Measurements from ENCODE around the gene GCHFR. TPM values are rescaled to one million over a fixed set of nuclear protein-coding genes. Genes with fewer than 3 reads are reported as not detected.
A peak's percentile ranks its signal among the peaks of the same experiment; 100 is the strongest.

GCHFR gene
- total RNA-seq, 1 experiment from 2014 or later = 59.2 TPM

GRCh38 chr15:40737048-40737447 is 26.8 kb upstream of the GCHFR start:
- ChIA-PET CTCF (no interaction called here), POLR2A (no interaction called here)

GRCh38 chr15:40739047-40739446 is 24.8 kb upstream of the GCHFR start:
- H3K4me1 Mint-ChIP-seq (ENCODE audit: low read depth, unreplicated experiment) = no peaks in the 10 kb centered on the region
- no peak for TF ChIP-seq CTCF (IDR thresholded peaks at IDR 0.05; ENCODE audit: insufficient read depth in 1 of 2, low read depth in 1 of 2, low read length in 1 of 2, severe bottlenecking in 1 of 2, unreplicated experiment in 1 of 2)
- peaks cover 1% of the 10 kb centered on the region; the same call in 1 of the 2 replicates for H3K36me3 ChIP-seq (ENCODE audit: control insufficient read depth, insufficient read depth, low read length)
- CTCF ChIA-PET = interaction anchor here (1.5 kb wide), 1 partner anchor 174 kb away, joined by 4 read pairs; the partner anchor contains the start of gene CCDC32
- no peak overlapping the region for H3K4me3 Mint-ChIP-seq (ENCODE audit: unreplicated experiment)
- H3K27ac Mint-ChIP-seq (ENCODE audit: unreplicated experiment) = no peak overlapping the region
- H3K36me3 Mint-ChIP-seq (ENCODE audit: insufficient read depth, unreplicated experiment) = peaks cover 53% of the 10 kb centered on the region
- H3K9me3 Mint-ChIP-seq (ENCODE audit: unreplicated experiment) = no peaks in the 10 kb centered on the region
- no peak overlapping the region for H3K4me3 ChIP-seq (ENCODE audit: low read depth, low read length)
- POLR2A ChIA-PET = no interaction called here
- H3K9me3 ChIP-seq = no peaks in the 10 kb centered on the region
- H3K4me1 ChIP-seq = no peaks in the 10 kb centered on the region
- peak in 1 of 2 experiments; percentile 3 for DNase-seq
- no peaks in the 10 kb centered on the region for H3K27me3 ChIP-seq (replicated peaks; ENCODE audit: control insufficient read depth, insufficient read depth, low read length)
- intact Hi-C loops (cut with micrococcal nuclease; ENCODE audit: unreplicated experiment) = no loop called here
- H3K27me3 Mint-ChIP-seq (ENCODE audit: insufficient read depth, unreplicated experiment) = no peaks in the 10 kb centered on the region
- no TSS peak for BruUV-seq (replicated peaks)

More at GRCh38 chr15:40737048-40737447, 26.8 kb upstream of the GCHFR start:
- TF ChIP-seq CTCF (IDR thresholded peaks at IDR 0.05; ENCODE audit: insufficient read depth in 1 of 2, low read depth in 1 of 2, low read length in 1 of 2, severe bottlenecking in 1 of 2, unreplicated experiment in 1 of 2) = no peak
- no peaks in the 10 kb centered on the region for H3K27me3 ChIP-seq (replicated peaks; ENCODE audit: control insufficient read depth, insufficient read depth, low read length)
- H3K36me3 Mint-ChIP-seq (ENCODE audit: insufficient read depth, unreplicated experiment) = peaks cover 46% of the 10 kb centered on the region
- H3K9me3 Mint-ChIP-seq (ENCODE audit: unreplicated experiment) = no peaks in the 10 kb centered on the region
- H3K36me3 ChIP-seq (ENCODE audit: control insufficient read depth, insufficient read depth, low read length) = peaks cover 1% of the 10 kb centered on the region
- no TSS peak for BruUV-seq (replicated peaks)
- DNase-seq = no peak
- no peaks in the 10 kb centered on the region for H3K9me3 ChIP-seq
- H3K4me1 Mint-ChIP-seq (ENCODE audit: low read depth, unreplicated experiment) = no peaks in the 10 kb centered on the region
- no peak overlapping the region for H3K4me3 Mint-ChIP-seq (ENCODE audit: unreplicated experiment)
- H3K4me1 ChIP-seq = no peaks in the 10 kb centered on the region
- no peaks in the 10 kb centered on the region for H3K27me3 Mint-ChIP-seq (ENCODE audit: insufficient read depth, unreplicated experiment)
- H3K4me3 ChIP-seq (ENCODE audit: low read depth, low read length) = no peak overlapping the region
- no peak overlapping the region for H3K27ac Mint-ChIP-seq (ENCODE audit: unreplicated experiment)
- intact Hi-C loops (cut with micrococcal nuclease; ENCODE audit: unreplicated experiment) = no loop called here

- TF ChIP-seq CTCF (IDR thresholded peaks at IDR 0.05; ENCODE audit: insufficient read depth in 1 of 2, low read depth in 1 of 2, low read length in 1 of 2, severe bottlenecking in 1 of 2, unreplicated experiment in 1 of 2) = no peak
- peaks cover 2% of the 10 kb centered on the region; the same call in 1 of the 2 replicates for H3K36me3 ChIP-seq (ENCODE audit: control insufficient read depth, insufficient read depth, low read length)
These were observed 24.0 kb upstream of the GCHFR start for GRCh38 chr15:40739854-40740253.

More at GRCh38 chr15:40739854-40740253, 24.0 kb upstream of the GCHFR start:
- Mint-ChIP-seq H3K4me1 (ENCODE audit: low read depth, unreplicated experiment) (no peaks in the 10 kb centered on the region), H3K9me3 (ENCODE audit: unreplicated experiment) (no peaks in the 10 kb centered on the region), H3K36me3 (ENCODE audit: insufficient read depth, unreplicated experiment) (peaks cover 51% of the 10 kb centered on the region), H3K4me3 (ENCODE audit: unreplicated experiment) (no peak overlapping the region), H3K27me3 (ENCODE audit: insufficient read depth, unreplicated experiment) (no peaks in the 10 kb centered on the region), H3K27ac (ENCODE audit: unreplicated experiment) (no peak overlapping the region)
- no TSS peak for BruUV-seq (replicated peaks)
- Histone ChIP-seq H3K4me3 (ENCODE audit: low read depth, low read length) (no peak overlapping the region), H3K9me3 (no peaks in the 10 kb centered on the region), H3K27me3 (replicated peaks; ENCODE audit: control insufficient read depth, insufficient read depth, low read length) (no peaks in the 10 kb centered on the region), H3K4me1 (no peaks in the 10 kb centered on the region)
- peak in 1 of 2 experiments; percentile 24 for DNase-seq
- intact Hi-C loops (cut with micrococcal nuclease; ENCODE audit: unreplicated experiment) = no loop called here
- ChIA-PET CTCF (interaction anchor here (0.5 to 1.5 kb wide), 4 partner anchors 60 to 175 kb away, joined by 3 to 5 read pairs (median 4); partner anchors contain the start of genes CCDC32 and SPINT1), POLR2A (interaction anchor here (0.6 kb wide), 1 partner anchor 156 kb away, joined by 9 read pairs; no protein-coding TSS in a partner anchor)

All from Caco-2 (cell line).